ENCODE results near the gene TACC3.

TACC3 gene

GRCh38 chr4:1703867-1704266, 17.5 kb upstream of the TACC3 start:
- Histone ChIP-seq H3K36me3 (ENCODE audit: control insufficient read depth in 1 of 2, insufficient read depth in 2 of 2, low read length in 2 of 2) (peaks cover 19 to 54% of the 10 kb centered on the region in 2 donors), H3K4me1 (ENCODE audit: control insufficient read depth in 1 of 2, insufficient read depth in 2 of 2, low read length in 2 of 2) (no peaks in the 10 kb centered on the region), H3K27ac (ENCODE audit: low read depth, low read length) (no peak overlapping the region), H3K4me3 (ENCODE audit: low read depth in 1 of 2, low read length in 2 of 2) (no peak overlapping the region), H3K27me3 (ENCODE audit: control insufficient read depth in 1 of 2, insufficient read depth in 2 of 2, low read length in 2 of 2) (no peaks in the 10 kb centered on the region), H3K9me3 (ENCODE audit: control insufficient read depth in 1 of 2, low read length in 2 of 2) (no peaks in the 10 kb centered on the region), H3K9ac (ENCODE audit: low read depth in 1 of 2, low read length in 2 of 2) (no peak overlapping the region)

GRCh38 chr4:1705732-1706131, 15.6 kb upstream of the TACC3 start:
- Histone ChIP-seq H3K27me3 (ENCODE audit: control insufficient read depth in 1 of 2, insufficient read depth in 2 of 2, low read length in 2 of 2) (no peaks in the 10 kb centered on the region), H3K27ac (ENCODE audit: low read depth, low read length) (no peak overlapping the region), H3K4me1 (ENCODE audit: control insufficient read depth in 1 of 2, insufficient read depth in 2 of 2, low read length in 2 of 2) (peaks cover 4 to 9% of the 10 kb centered on the region in 2 donors), H3K36me3 (ENCODE audit: control insufficient read depth in 1 of 2, insufficient read depth in 2 of 2, low read length in 2 of 2) (peaks cover 11 to 41% of the 10 kb centered on the region in 2 donors), H3K9ac (ENCODE audit: low read depth in 1 of 2, low read length in 2 of 2) (no peak overlapping the region), H3K4me3 (ENCODE audit: low read depth in 1 of 2, low read length in 2 of 2) (no peak overlapping the region), H3K9me3 (ENCODE audit: control insufficient read depth in 1 of 2, low read length in 2 of 2) (no peaks in the 10 kb centered on the region)

GRCh38 chr4:1706358-1706757, 15.0 kb upstream of the TACC3 start:
- Histone ChIP-seq H3K4me3 (ENCODE audit: low read depth in 1 of 2, low read length in 2 of 2) (no peak overlapping the region), H3K27me3 (ENCODE audit: control insufficient read depth in 1 of 2, insufficient read depth in 2 of 2, low read length in 2 of 2) (no peaks in the 10 kb centered on the region), H3K27ac (ENCODE audit: low read depth, low read length) (no peak overlapping the region), H3K9me3 (ENCODE audit: control insufficient read depth in 1 of 2, low read length in 2 of 2) (no peaks in the 10 kb centered on the region), H3K4me1 (ENCODE audit: control insufficient read depth in 1 of 2, insufficient read depth in 2 of 2, low read length in 2 of 2) (peaks cover 4 to 15% of the 10 kb centered on the region in 2 donors), H3K9ac (ENCODE audit: low read depth in 1 of 2, low read length in 2 of 2) (no peak overlapping the region), H3K36me3 (ENCODE audit: control insufficient read depth in 1 of 2, insufficient read depth in 2 of 2, low read length in 2 of 2) (peaks cover 11 to 35% of the 10 kb centered on the region in 2 donors)

GRCh38 chr4:1708581-1708980, 12.7 kb upstream of the TACC3 start:
- H3K9ac ChIP-seq (ENCODE audit: low read depth in 1 of 2, low read length in 2 of 2) = no peak overlapping the region
- H3K27me3 ChIP-seq (ENCODE audit: control insufficient read depth in 1 of 2, insufficient read depth in 2 of 2, low read length in 2 of 2) = no peaks in the 10 kb centered on the region
- no peak overlapping the region for H3K4me3 ChIP-seq (ENCODE audit: low read depth in 1 of 2, low read length in 2 of 2)
- no peak overlapping the region for H3K27ac ChIP-seq (ENCODE audit: low read depth, low read length)
- H3K9me3 ChIP-seq (ENCODE audit: control insufficient read depth in 1 of 2, low read length in 2 of 2) = no peaks in the 10 kb centered on the region
- H3K4me1 ChIP-seq (ENCODE audit: control insufficient read depth in 1 of 2, insufficient read depth in 2 of 2, low read length in 2 of 2) = peaks cover 4 to 24% of the 10 kb centered on the region in 2 donors
- H3K36me3 ChIP-seq (ENCODE audit: control insufficient read depth in 1 of 2, insufficient read depth in 2 of 2, low read length in 2 of 2) = peaks cover 8 to 18% of the 10 kb centered on the region in 2 donors

GRCh38 chr4:1711055-1711570, 10.2 kb upstream of the TACC3 start:
- Histone ChIP-seq H3K9ac (ENCODE audit: low read depth in 1 of 2, low read length in 2 of 2) (peak overlapping the region; percentile 87 to 98), H3K36me3 (ENCODE audit: control insufficient read depth in 1 of 2, insufficient read depth in 2 of 2, low read length in 2 of 2) (peaks cover 0 to 13% of the 10 kb centered on the region in 2 donors), H3K27ac (ENCODE audit: low read depth, low read length) (peak overlapping the region; percentile 99), H3K9me3 (ENCODE audit: control insufficient read depth in 1 of 2, low read length in 2 of 2) (no peaks in the 10 kb centered on the region), H3K27me3 (ENCODE audit: control insufficient read depth in 1 of 2, insufficient read depth in 2 of 2, low read length in 2 of 2) (no peaks in the 10 kb centered on the region), H3K4me1 (ENCODE audit: control insufficient read depth in 1 of 2, insufficient read depth in 2 of 2, low read length in 2 of 2) (peaks cover 4 to 46% of the 10 kb centered on the region in 2 donors), H3K4me3 (ENCODE audit: low read depth in 1 of 2, low read length in 2 of 2) (peak overlapping the region; percentile 97 to 99)

GRCh38 chr4:1711571-1712215, 9.6 kb upstream of the TACC3 start:
- Histone ChIP-seq H3K36me3 (ENCODE audit: control insufficient read depth in 1 of 2, insufficient read depth in 2 of 2, low read length in 2 of 2) (peaks cover 3 to 13% of the 10 kb centered on the region in 2 donors), H3K27me3 (ENCODE audit: control insufficient read depth in 1 of 2, insufficient read depth in 2 of 2, low read length in 2 of 2) (no peaks in the 10 kb centered on the region), H3K9ac (ENCODE audit: low read depth in 1 of 2, low read length in 2 of 2) (peak overlapping the region; percentile 87 to 98), H3K9me3 (ENCODE audit: control insufficient read depth in 1 of 2, low read length in 2 of 2) (no peaks in the 10 kb centered on the region), H3K4me3 (ENCODE audit: low read depth in 1 of 2, low read length in 2 of 2) (peak overlapping the region; percentile 97 to 99), H3K27ac (ENCODE audit: low read depth, low read length) (peak overlapping the region; percentile 99), H3K4me1 (ENCODE audit: control insufficient read depth in 1 of 2, insufficient read depth in 2 of 2, low read length in 2 of 2) (peaks cover 4 to 47% of the 10 kb centered on the region in 2 donors)

GRCh38 chr4:1712216-1713002, 8.9 kb upstream of the TACC3 start, which contains the start of gene SLBP:
Gene SLBP, minus strand, starts transcription at chr4:1712319. Its CDS starts 131 bp downstream, at chr4:1712188.
- H3K27ac ChIP-seq (ENCODE audit: low read depth, low read length) = peak within 1 kb of the TSS; percentile 99
- no peaks in the 10 kb centered on the region for H3K9me3 ChIP-seq (ENCODE audit: control insufficient read depth in 1 of 2, low read length in 2 of 2)
- H3K4me1 ChIP-seq (ENCODE audit: control insufficient read depth in 1 of 2, insufficient read depth in 2 of 2, low read length in 2 of 2) = peaks cover 4 to 53% of the 10 kb centered on the region in 2 donors
- H3K4me3 ChIP-seq (ENCODE audit: low read depth in 1 of 2, low read length in 2 of 2) = peak within 1 kb of the TSS; percentile 97 to 99
- no peaks in the 10 kb centered on the region for H3K27me3 ChIP-seq (ENCODE audit: control insufficient read depth in 1 of 2, insufficient read depth in 2 of 2, low read length in 2 of 2)
- peak within 1 kb of the TSS; percentile 87 to 98 for H3K9ac ChIP-seq (ENCODE audit: low read depth in 1 of 2, low read length in 2 of 2)
- peaks cover 5 to 20% of the 10 kb centered on the region in 2 donors for H3K36me3 ChIP-seq (ENCODE audit: control insufficient read depth in 1 of 2, insufficient read depth in 2 of 2, low read length in 2 of 2)

- Histone ChIP-seq H3K4me1 (ENCODE audit: control insufficient read depth in 1 of 2, insufficient read depth in 2 of 2, low read length in 2 of 2) (peaks cover 4 to 61% of the 10 kb centered on the region in 2 donors), H3K36me3 (ENCODE audit: control insufficient read depth in 1 of 2, insufficient read depth in 2 of 2, low read length in 2 of 2) (peaks cover 5 to 28% of the 10 kb centered on the region in 2 donors), H3K27me3 (ENCODE audit: control insufficient read depth in 1 of 2, insufficient read depth in 2 of 2, low read length in 2 of 2) (no peaks in the 10 kb centered on the region), H3K27ac (ENCODE audit: low read depth, low read length) (peak overlapping the region; percentile 99), H3K4me3 (ENCODE audit: low read depth in 1 of 2, low read length in 2 of 2) (peak overlapping the region; percentile 97 to 99), H3K9ac (ENCODE audit: low read depth in 1 of 2, low read length in 2 of 2) (peak overlapping the region; percentile 78 to 98), H3K9me3 (ENCODE audit: control insufficient read depth in 1 of 2, low read length in 2 of 2) (no peaks in the 10 kb centered on the region)
Measured at GRCh38 chr4:1713003-1713851, 8.1 kb upstream of the TACC3 start.

GRCh38 chr4:1714303-1715001, 6.9 kb upstream of the TACC3 start:
- peaks cover 12 to 73% of the 10 kb centered on the region in 2 donors for H3K4me1 ChIP-seq (ENCODE audit: control insufficient read depth in 1 of 2, insufficient read depth in 2 of 2, low read length in 2 of 2)
- H3K27ac ChIP-seq (ENCODE audit: low read depth, low read length) = no peak overlapping the region

More at GRCh38 chr4:1714303-1715001, 6.9 kb upstream of the TACC3 start:
- Histone ChIP-seq H3K4me3 (ENCODE audit: low read depth in 1 of 2, low read length in 2 of 2) (no peak overlapping the region), H3K9me3 (ENCODE audit: control insufficient read depth in 1 of 2, low read length in 2 of 2) (no peaks in the 10 kb centered on the region), H3K27me3 (ENCODE audit: control insufficient read depth in 1 of 2, insufficient read depth in 2 of 2, low read length in 2 of 2) (no peaks in the 10 kb centered on the region), H3K36me3 (ENCODE audit: control insufficient read depth in 1 of 2, insufficient read depth in 2 of 2, low read length in 2 of 2) (peaks cover 5 to 33% of the 10 kb centered on the region in 2 donors), H3K9ac (ENCODE audit: low read depth in 1 of 2, low read length in 2 of 2) (peak overlapping the region; percentile 0 to 43)

Data from duodenal mucosa (tissue), 2 donors.